Measurements from ENCODE around the gene ASPM. TPM values are rescaled to one million over a fixed set of nuclear protein-coding genes. Genes with fewer than 3 reads are reported as not detected.
A peak's percentile ranks its signal among the peaks of the same experiment; 100 is the strongest.

ASPM gene
- total and polyA plus RNA-seq, 2 of the 8 experiments (the other 6 are each of a cell fraction or from before 2014, with no cell fraction given) = 5.1 to 50.3 TPM

DNA sequence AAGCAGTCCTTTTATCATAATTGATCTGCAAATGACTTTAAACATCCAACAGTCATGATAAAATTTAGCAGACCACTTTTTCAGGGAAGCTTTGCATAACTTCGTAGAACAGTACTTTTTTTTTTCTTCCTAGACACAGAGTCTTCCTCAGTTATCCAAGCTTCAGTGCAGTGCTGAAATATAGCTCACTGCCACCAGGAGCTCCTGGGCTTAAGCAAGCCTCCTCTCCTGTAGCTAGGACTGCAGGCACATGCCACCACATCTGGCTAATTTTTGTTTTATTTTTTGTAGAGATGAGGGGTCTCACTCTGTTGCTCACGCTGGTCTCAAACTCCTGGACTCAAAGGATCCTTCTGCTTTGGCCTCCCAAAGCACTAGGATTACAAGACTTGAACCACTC, 83.3 kb downstream of the ASPM start:
- H3K23ac ChIP-seq (ENCODE audit: insufficient read length) = no peak overlapping the region
- H3K23me2 ChIP-seq (ENCODE audit: low read depth, low read length) = no peaks in the 10 kb centered on the region; the same call in 1 of the 2 replicates
- no peak overlapping the region for H3K4ac ChIP-seq (replicated peaks; ENCODE audit: insufficient read length, low read depth, low read length)
- H2BK20ac ChIP-seq (ENCODE audit: low read length) = no peak overlapping the region
- no peak overlapping the region for H4K8ac ChIP-seq (ENCODE audit: extremely low read depth, insufficient read depth, low read length)
- no peaks in the 10 kb centered on the region for H3K79me1 ChIP-seq (ENCODE audit: low read depth, low read length)
- H3K4me2 ChIP-seq (ENCODE audit: insufficient read depth in 1 of 2, low read depth in 2 of 2, low read length in 2 of 2) = no peak overlapping the region
- no peak overlapping the region for H3K9ac ChIP-seq (replicated peaks in 1 of 4; ENCODE audit: extremely low read depth in 1 of 4, low read depth in 3 of 4, low read length in 3 of 4)
- no peak overlapping the region for H3K4me3 ChIP-seq (ENCODE audit: extremely low read depth in 1 of 4, insufficient read depth in 2 of 4, low read depth in 3 of 4, low read length in 4 of 4)
- no peak overlapping the region for H2AFZ ChIP-seq (ENCODE audit: low read length)
- H2BK12ac ChIP-seq (ENCODE audit: low read depth, low read length) = no peak overlapping the region
- no peaks in the 10 kb centered on the region for H3K9me3 ChIP-seq (ENCODE audit: insufficient read depth in 2 of 2, low read depth in 1 of 2, low read length in 1 of 2)
- H4K5ac ChIP-seq (ENCODE audit: insufficient read length, low read depth, low read length) = no peak overlapping the region
- H2AK5ac ChIP-seq (ENCODE audit: low read depth, low read length) = no peak overlapping the region
- H2BK5ac ChIP-seq (ENCODE audit: low read depth, low read length) = no peak overlapping the region
- no peak overlapping the region for H4K91ac ChIP-seq (replicated peaks; ENCODE audit: insufficient read length, low read length)
- ChIA-PET POLR2A (ENCODE audit: partially characterized antibody) (no interaction called here), CTCF (ENCODE audit: partially characterized antibody) (no interaction called here)
- FAIRE-seq = no peak
- no peaks in the 10 kb centered on the region for H3K79me2 ChIP-seq (ENCODE audit: control insufficient read depth in 1 of 2, insufficient read depth in 2 of 2, low read length in 2 of 2)
- H3K27me3 ChIP-seq (replicated peaks in 1 of 4; ENCODE audit: control insufficient read depth in 3 of 4, extremely low read depth in 1 of 4, insufficient read depth in 3 of 4, low read length in 3 of 4) = no peaks in the 10 kb centered on the region
- no peak overlapping the region for H3K27ac ChIP-seq (ENCODE audit: low read depth, low read length)
- no peak overlapping the region for H3K18ac ChIP-seq (ENCODE audit: extremely low read depth, low read length)
- H4K20me1 ChIP-seq (replicated peaks in 1 of 2; ENCODE audit: control insufficient read depth in 1 of 2, insufficient read depth in 2 of 2, low read length in 2 of 2) = no peaks in the 10 kb centered on the region
- no peak overlapping the region for H3K56ac ChIP-seq (replicated peaks; ENCODE audit: insufficient read length, low read depth, low read length)
- H2BK120ac ChIP-seq (replicated peaks; ENCODE audit: low read depth, low read length) = no peak overlapping the region
- no peak for DNase-seq (ENCODE audit: low read depth in 1 of 2, low spot score in 2 of 2)
- no peaks in the 10 kb centered on the region for H3K36me3 ChIP-seq (ENCODE audit: control insufficient read depth in 2 of 4, insufficient read depth in 4 of 4, low read length in 3 of 4)
- H2BK15ac ChIP-seq (ENCODE audit: low read length) = no peak overlapping the region
- no peak overlapping the region for H3K14ac ChIP-seq (ENCODE audit: insufficient read length)
- TF ChIP-seq RAD21 (IDR thresholded peaks at IDR 0.05 in 1 of 2, conservative IDR thresholded peaks at IDR 0.05 in 1 of 2; ENCODE audit: low read depth in 2 of 2, low read length in 2 of 2) = peak in 1 of 2 experiments; percentile 25; a peak in 1 of 4 replicates
- TF ChIP-seq, protein P1, sequence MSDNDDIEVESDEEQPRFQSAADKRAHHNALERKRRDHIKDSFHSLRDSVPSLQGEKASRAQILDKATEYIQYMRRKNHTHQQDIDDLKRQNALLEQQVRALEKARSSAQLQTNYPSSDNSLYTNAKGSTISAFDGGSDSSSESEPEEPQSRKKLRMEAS (IDR thresholded peaks at IDR 0.05) = no peak
- no peaks in the 10 kb centered on the region for H3K4me1 ChIP-seq (replicated peaks in 1 of 4; ENCODE audit: control insufficient read depth in 3 of 4, insufficient read depth in 4 of 4, low read length in 3 of 4)
- 86% methylated on average over 2 of the region's 2 CpGs; no CpG with 5 or more reads in 1 of the 2 experiments for WGBS, 2 experiments (ENCODE audit: extremely low coverage in 1 of 2, insufficient coverage in 1 of 2, insufficient read length in 1 of 2, insufficient replicate concordance in 2 of 2, low coverage in 1 of 2, low lambda C conversion rate in 2 of 2, missing lambda C conversion rate in 1 of 2)

Data from H1 (cell line).